ENCODE data around the gene TMEM154.

TMEM154 gene

DNA sequence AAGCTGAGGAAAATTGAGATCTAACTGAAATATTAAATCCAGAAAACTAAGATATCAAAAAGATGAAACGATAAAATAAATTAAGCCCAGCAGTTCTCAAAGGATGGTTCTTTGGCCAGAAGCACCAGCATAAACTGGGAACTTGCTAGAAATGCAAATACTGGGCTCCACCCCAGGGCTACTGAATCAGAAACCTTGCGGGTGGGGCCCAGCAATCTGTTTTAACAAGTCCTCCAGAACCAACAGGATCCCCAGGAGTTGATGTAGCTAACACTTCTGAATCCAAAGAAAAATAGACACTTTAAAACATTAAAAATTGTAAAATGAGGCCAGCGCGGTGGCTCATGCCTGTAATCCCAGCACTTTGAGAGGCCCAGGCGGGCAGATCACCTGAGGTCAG is 14.1 kb upstream of the TMEM154 start:
- DNase-seq (ENCODE audit: low spot score) = no peak

DNA sequence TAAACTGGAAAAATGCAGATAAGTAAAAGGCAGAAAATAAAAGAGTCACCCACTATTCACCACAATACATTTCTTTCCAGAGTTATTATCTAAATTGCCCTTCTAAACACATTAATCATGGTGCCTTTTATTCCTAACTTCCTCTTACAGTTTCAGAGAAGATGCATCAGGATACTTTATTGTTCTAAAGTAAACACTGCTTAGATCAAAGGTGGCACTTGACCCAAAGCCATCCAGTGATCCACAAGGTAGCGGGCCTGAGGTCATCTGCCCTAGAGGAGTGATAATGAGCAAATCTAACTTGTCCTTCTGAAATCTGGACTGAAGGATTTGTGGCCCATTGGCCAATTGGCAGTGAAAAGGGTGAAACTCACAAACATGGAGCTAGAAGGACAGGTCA is 12.0 kb upstream of the TMEM154 start:
- no peak for DNase-seq (ENCODE audit: low spot score)

DNA sequence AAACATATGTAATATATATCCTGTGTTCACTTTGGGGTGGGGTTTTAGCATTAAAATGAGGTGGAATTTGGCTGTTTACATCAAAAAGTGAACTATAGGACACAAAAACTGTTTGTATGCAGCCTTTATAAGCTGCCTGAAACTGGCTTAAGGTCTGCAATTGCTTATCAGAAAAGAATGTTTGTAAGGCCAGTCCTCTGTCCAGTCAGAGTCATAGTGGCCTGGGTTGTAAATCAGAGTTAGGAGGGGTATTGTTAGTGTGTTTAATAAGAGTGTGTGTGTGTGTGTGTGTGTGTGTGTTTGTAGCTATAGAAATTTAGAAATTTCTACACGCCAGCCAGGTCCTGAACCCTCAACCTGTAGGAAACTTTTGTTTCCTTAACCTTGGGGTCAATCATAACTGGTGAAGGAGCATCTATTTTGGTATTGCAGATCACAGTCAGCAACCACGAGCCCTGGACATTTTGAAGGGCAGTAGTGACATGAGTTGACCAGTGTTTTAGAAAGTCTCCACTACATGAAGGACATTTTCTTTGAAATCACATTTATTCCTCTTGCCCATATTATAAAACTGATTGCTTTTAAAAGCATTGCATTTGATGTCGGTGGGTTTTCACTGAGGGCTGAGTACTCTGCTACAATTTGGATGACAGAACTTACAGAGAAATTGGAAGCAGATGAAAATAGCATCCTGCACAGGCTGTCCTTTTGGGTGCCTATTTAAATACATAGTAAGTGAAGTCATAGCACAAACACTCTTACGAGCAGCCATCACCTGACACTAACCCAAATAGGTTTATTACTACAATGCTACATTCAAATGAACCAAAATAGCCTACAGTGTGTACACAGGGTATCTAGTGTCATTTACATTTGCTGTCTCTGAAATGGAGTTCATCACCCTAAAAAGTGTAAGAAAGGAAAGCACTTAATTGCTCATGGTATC is 11.2 kb upstream of the TMEM154 start:
- DNase-seq (ENCODE audit: low spot score) = no peak

DNA sequence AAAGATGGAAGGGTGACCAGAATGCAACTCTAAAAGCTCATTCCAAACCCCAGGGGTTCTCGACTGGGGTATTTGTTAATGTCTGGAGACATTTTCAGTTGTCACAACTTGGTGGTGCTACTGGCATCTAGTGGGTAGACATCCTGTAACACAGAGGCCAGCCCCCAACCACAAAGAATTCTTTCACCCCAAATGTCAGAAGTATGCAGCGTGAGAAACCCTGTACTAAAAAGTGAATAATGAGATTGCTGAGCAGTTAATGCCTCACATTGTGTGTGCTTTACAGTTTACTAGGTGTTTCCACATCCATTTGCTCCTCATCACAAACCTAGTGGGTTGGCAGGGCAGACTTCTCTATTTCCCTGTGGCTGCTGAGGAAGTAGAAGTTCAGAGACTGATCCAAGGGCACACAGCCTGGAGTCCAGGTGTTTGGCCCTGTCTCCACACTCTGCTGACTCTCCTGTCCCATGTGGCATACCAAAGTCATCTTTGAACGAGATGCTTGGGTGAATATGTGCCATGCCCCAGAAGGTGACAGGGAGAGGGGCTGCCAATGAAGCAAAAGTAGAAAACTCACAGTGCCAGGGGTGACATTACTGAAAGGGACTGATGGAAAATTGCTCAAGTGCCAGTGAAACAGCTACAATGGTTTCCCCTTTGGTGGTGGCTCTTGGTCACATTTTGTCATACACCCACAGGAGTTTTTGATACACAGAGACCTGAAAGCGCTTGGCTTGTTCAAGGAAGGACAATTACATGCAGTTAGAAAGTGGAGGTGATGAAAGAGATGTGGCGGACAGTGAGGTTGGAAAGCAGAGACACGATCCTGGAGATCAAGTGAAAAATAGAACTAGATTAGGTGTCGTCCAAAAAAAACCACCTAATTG is 10.1 kb upstream of the TMEM154 start:
- no peak for DNase-seq (ENCODE audit: low spot score)

DNA sequence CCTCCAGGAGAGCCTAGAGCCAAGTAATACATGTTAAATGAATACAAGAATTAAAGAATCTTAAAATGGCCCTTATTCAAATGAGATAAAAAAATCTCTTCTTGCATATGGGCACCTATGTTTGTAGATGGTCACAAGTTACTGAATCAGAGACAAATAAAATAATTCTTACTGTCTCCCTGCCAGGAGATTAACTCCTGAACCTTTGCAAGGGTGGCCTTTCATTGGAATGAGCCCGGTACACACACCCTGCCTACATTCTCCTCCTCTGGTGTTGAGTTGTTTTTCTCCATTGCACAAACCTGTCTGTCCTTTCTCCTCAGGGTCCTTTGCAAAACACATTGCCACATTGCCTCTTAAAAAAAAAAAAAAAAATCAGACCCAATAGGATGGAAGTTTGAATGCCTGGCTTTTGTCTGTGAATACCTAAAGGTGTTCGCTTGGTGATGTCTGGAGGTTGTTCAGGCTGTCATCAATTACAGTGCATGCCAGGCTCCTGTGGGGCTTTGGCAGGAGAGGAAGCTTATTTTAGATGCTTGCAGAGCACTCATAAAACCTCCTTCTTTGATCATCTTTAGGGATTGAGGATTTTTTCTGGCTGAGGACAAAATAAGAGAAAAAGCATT is 8.3 kb upstream of the TMEM154 start:
- no peak for DNase-seq (ENCODE audit: low spot score)

DNA sequence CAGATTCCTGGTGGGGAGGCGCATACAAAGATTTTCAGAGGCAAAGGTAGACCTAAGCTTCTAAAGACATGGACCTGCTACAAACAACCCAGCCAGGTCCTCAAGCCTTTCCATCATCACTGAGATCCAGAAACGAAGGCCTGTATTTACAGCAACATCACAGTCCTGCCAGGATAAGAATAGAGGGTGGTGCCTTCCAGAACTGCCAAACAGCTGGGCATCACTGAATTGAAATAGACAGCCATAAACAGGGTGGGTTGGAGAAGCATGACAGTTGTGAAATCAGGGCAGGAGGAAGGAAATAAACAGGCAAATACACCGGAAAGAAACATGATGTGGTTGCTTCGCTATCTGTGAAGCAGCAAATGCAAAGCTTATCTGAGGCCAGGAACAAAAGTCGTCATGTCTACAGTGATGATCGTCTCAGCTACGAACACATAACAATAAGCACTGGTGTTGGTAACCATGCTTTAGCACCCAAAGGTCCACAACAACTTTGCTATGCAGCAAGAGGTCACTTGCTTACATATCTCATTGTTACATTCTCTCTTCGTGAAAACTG is 6.7 kb upstream of the TMEM154 start:
- DNase-seq (ENCODE audit: low spot score) = no peak

DNA sequence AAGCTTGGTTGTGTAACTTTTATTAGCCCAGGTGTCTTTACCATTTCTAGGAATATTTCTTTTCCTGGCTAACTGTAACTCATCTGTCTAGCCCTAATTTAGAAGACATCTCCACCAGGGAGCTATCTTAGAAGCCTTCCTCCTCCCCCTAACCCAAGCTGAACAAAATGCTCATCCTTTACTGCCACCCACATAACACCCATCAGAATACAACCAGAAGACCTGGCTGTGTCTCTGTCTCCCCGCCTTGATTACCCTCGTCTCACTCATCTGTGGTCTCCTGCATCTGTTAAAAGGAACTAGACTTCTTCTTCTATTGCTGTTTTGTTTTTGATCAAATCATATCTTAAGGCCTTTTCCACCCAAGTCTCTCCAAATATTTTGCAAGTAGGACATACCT is 4.8 kb upstream of the TMEM154 start:
- no peak for DNase-seq (ENCODE audit: low spot score)

DNA sequence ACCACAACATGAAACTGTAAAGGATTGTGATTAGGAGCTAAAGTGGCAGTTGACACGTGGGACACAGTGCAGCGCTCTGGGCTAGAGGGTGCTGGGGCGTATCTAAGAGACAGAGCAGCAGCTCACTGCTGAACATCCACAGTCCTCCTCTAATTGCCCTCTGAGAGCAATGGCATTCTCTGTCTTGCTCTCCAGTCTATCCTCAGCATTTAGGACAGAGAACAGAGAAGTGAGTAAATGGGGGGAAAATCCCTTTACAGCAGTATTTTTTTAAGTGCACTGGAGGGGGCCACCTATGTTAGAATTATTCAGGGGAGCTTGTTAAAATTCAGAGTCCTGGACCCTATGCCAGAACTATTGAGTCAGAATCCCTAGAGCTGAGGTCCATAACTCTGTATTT is 4.2 kb upstream of the TMEM154 start:
- DNase-seq (ENCODE audit: low spot score) = no peak

DNA sequence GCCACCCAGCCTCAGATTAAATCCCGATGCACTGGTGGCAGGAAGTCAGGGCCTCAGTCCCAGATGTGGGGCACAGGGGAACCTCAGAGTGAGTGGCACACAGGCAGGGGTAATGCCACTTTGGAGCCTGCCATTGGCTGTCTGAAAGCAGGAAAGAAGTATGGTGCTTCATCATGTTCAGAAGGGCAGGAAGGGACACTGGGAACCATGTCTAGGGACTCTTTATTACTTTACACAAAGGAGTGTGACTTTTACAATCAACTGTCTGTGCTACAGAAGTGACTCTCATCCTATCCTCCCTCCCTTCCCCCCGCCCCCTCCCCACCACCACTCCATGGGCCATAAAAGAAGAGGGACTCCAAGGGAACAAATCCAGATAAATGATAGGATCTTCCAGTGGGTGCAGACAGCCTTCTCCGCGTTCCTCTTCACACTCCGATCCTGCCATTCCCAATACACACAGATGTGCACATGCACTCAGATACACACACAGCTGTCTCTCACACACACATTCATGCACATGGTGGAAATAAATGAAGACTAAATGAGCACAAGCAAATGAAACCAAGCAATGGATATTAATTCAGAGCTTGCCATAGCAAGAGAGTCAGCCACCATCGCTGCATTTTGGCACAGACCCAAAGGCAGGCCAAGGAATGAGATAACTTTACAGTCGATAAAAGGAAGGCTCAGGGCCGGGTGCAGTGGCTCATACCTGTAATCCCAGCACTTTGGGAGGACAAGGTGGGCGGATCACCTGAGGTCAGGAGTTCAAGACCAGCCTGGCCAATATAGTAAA is 2.5 kb upstream of the TMEM154 start:
- no peak for DNase-seq (ENCODE audit: low spot score)

DNA sequence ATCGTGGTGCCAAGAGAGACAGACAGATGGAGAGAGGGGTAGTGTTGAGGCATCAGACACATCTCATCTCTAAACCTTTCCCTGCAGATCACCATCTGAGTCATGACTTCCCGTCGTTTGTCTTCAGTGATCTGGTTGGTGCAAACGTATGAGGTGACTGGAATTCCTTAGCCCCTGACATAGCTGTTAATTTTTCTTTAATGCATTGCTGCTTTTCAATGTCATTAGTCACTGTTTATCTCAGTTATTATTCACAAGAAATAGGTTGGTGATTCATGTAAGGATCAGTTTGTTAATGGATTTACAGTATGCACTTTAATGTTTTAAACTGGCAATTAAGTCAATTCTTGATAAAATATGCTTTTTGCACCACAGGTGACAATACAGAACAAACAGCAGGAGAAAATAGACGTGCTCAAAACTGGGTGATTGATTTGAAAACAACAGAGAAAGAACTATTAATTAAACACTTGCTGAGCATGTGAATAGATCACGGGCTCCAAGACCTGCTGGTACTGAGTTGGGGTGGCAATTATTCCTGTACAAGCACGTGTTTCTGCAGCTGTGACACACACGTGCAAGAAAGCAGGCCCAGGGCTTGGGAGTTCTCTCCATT is 1.3 kb upstream of the TMEM154 start:
- DNase-seq (ENCODE audit: low spot score) = peak; percentile 83

DNA sequence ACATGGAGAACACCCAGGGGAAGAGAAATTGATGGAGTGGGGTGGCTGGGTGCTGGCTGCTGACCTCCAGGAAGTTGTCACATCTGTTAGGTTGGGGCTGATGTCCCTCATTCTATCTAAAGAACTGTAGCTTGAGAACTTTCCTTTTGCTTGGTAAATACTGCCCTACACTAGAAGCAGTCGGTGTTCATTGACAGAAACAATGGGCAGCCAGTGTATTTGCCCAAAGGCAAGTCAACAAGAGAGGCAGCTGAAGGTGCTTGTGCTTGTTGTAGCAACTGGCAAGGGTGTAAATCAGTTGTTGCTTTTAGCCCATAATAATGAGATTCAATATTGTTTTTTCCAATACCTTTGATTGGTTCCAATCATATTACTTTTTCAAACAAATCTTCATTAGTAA is 956 bp downstream of the TMEM154 start:
- no peak for DNase-seq (ENCODE audit: low spot score)

DNA sequence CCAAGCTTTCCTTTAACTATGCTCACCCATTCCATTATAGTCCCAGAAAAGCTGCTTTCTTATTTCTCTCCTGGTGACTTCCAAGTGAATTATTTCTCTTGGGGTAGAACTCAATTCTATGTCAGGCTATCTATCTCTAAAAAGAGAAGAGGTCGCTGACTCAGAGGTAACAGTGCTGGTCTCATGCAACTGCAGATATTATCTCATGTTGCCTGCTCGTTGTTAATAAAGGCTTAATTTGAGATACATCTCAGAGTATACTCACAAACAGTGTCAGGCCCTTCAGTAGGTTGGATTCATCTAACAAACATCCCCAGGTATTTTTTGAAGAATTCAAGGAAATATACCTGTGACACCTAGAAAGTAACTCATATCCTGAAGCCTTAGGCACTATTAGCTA is 2.7 kb downstream of the TMEM154 start:
- no peak for DNase-seq (ENCODE audit: low spot score)

DNA sequence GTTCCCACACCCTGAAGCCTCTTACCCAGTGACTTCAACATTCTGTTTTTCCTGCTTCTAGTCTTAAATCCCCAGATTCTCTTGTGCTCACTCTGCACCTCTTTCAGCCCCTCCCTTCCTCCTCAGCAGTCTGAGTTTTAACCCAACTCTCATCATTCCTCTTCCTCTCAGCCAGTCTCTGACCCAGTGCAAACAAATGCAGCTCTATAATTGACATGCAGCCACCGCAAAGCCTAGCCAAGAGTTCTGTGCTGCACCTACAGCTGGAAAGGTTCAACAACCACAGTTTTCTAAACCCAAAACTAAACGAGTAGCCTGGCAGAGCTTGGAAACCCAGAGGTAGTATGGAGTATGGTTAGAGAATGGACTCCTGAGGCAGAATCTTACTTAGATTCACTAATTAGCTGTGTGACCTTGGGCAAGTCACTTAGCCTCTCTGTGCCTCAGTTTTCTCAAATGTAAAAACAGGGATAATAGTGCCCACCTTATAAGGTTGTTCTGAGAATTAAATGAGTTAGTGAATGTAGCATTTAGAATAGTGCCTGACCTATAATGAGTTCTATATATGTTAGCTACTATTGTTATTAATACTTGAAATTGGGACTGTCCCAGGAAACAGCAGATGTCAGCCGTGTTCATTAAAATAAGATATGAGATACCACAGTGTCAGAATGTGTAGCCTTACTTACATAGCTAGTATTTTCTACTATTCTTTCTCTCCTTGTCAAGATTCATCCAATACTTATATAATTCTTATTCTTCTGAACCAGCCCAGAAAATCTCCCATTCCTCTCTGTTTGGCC is 3.5 kb downstream of the TMEM154 start:
- DNase-seq (ENCODE audit: low spot score) = no peak

DNA sequence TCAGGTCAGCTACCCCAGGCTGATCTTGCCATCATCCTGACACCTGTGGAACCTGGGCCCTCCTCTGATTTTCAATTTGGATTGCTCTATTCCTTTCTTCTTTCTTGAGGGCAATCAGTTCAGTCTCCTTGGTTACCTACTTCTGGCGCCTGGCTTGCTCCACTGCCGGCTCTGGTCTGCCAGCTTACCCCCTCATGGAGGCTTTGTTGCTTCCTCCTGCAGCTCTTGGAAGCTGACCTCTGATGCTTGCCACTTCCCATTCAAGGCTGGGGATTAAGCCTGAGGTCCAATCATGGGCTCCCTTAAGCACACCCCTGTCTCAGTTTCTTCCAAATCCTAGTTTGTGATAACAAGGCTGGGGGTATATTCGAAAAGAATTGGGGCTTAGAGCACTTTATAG is 5.4 kb downstream of the TMEM154 start:
- no peak for DNase-seq (ENCODE audit: low spot score)

DNA sequence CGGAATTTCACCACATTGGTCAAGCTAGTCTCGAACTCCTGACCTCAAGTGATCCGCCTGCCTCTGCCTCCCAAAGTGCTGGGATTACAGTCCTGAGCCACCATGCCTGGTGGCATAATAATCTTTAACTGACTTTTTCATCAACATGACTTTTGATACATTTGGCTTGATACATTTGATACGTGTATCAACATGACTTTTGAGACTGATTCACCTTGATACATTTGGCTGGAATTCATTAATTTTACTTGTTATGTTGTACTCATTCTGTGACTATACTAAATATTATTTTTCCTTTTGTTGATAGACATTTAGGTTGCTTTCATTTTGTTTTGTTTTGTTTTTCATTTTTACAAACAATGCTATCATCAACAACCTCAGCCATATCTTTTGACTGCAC is 6.3 kb downstream of the TMEM154 start:
- DNase-seq (ENCODE audit: low spot score) = no peak

DNA sequence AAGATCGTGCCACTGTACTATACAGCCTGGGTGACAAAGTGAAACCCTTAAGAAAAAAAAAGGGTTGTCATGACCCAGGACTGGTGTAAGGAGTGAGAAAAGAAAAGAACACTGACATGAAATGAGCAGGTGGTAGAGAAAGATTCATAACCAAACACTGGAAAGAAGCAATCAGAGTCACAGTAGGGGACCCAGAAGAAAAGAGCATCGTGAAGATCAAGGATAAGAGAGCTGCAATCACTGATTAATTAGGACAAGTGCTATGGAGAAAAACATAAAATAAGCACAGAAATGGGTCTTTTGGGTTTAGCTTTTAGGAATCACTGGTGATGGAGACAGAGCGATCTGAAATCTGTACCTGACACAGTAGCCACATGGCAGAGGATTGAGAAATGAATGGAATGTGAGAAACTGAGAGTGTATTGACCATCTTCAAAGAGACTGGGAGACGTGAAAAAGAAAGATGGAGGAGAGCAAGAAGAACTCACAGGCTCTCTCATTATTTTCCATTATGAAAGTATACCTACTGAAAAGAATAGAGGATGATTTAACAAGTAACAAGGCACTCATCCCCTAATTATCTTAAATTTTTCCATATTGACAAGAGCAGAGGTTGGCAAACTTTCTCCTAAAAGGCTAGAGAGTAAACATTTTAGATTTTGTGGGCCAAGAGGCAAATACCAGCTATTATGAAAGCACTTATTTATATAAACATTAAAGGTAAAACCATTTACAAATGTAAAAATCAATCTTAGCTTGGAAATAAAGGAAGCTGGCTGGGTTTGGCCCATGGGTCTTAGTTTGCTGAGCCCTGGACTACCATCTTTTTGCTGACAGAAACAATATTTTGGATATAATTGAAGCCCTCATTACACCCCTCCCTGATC is 7.3 kb downstream of the TMEM154 start:
- DNase-seq (ENCODE audit: low spot score) = no peak

DNA sequence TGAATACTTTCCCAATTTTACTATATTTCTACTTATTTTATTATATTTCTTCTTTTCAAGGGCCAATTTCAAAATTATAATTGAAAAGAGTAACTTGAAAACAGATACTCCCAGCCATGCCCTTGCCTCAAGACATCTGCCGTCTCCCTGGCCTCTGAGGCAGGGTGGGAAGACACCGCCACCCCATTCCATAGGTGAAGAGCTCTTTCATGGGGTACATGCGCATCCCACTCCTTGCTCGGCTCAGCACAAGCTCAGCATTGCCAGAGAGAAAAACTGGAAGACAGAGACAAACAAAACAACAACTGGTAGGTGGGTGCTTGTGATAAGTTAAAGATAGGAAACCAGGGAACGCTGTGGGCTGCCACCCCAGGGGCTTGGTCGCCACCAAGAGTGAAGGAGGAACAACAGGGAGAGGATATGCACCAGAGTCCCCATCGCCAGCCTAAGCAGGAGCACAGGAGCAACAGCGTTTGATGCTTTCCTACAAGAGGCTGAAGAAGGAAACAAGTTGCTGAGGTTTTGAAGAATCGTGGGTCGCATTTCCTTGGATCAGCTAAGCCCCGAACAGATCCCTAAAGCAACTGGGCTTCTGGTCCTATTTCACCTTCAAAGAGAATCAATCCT is 11.3 kb downstream of the TMEM154 start:
- no peak for DNase-seq (ENCODE audit: low spot score)

DNA sequence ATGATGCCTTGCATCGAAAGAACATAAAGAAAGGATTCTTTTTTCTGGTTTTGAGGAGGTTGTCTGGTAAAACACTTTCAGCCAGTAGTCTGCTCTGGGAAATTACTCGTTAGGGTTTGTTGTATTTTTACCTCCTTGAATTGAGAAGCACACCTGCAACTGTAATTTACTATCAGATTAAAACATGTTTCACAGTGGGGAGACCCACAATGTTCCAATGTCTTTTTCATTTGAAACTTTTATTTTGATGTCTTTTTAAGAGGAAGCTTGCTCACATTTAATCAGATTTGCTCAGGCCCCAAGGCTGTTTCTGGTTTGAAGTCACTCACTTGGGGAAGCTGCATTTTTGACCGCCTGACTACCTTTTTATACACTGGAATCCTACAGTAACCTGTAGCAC is 12.0 kb downstream of the TMEM154 start:
- DNase-seq (ENCODE audit: low spot score) = no peak

DNA sequence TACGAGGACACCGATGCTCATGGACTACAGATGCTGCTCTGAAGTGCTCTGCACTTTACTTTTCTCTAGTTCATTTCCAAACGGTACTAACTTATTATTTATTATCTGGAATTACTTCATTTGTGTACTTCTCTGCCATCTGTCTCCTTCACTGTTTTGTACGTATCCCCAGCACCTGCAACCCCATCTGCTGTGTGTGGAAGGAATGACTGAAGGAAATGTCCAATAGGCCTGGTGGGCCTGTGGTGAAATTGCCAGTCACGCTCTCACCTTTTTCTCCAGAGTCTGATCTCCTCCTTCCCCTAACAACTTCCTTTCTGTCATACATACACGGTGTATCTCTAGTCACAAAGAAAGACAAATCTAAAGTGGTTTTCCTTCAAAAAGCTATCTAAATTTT is 12.9 kb downstream of the TMEM154 start:
- DNase-seq (ENCODE audit: low spot score) = no peak

Measured in RKO (cell line).